GM19240 (cell line): Measurements from ENCODE around the gene REV1.
"Not testable (repeated sequence)": the region's sequence is repeated elsewhere in the genome, so short reads cannot be mapped to it uniquely, and the experiment has no call there.

ENCODE experiments used
- DNase-seq: peaks from one replicate; pipeline ENCODE4 v3.0.0; 2011; ENCODE audit warnings: low spot score; ENCODE audit not compliant: insufficient read length

REV1 gene

GRCh38 chr2:99487906-99488305 is 1.9 kb downstream of the REV1 start:
- no peak for DNase-seq

- DNase-seq = no peak
These were observed 4.0 kb downstream of the REV1 start for GRCh38 chr2:99485824-99486223.

GRCh38 chr2:99485411-99485810 is 4.4 kb downstream of the REV1 start:
- no peak for DNase-seq

- DNase-seq = no peak
These were observed 5.6 kb downstream of the REV1 start for GRCh38 chr2:99484205-99484604.

- DNase-seq = no peak
These were observed 7.9 kb downstream of the REV1 start for GRCh38 chr2:99481941-99482340.

- DNase-seq = no peak
These were observed 8.3 kb downstream of the REV1 start for GRCh38 chr2:99481527-99481926.

GRCh38 chr2:99480390-99480789 is 9.4 kb downstream of the REV1 start:
- no peak for DNase-seq

GRCh38 chr2:99478632-99479031 is 11.2 kb downstream of the REV1 start:
- no peak for DNase-seq

GRCh38 chr2:99477054-99477453 is 12.8 kb downstream of the REV1 start:
- DNase-seq = no peak

- no peak for DNase-seq
These were observed 13.2 kb downstream of the REV1 start for GRCh38 chr2:99476629-99477028.

- DNase-seq = not testable (repeated sequence)
These were observed 14.7 kb downstream of the REV1 start for GRCh38 chr2:99475095-99475494.

GRCh38 chr2:99473518-99474083 is 16.2 kb downstream of the REV1 start:
- DNase-seq = no peak

GRCh38 chr2:99472600-99472960 is 17.2 kb downstream of the REV1 start:
- DNase-seq = no peak

- DNase-seq = no peak
These were observed 17.9 kb downstream of the REV1 start for GRCh38 chr2:99471654-99472599.

- DNase-seq = no peak
These were observed 18.9 kb downstream of the REV1 start for GRCh38 chr2:99470957-99471356.

GRCh38 chr2:99470459-99470858 is 19.4 kb downstream of the REV1 start:
- not testable (repeated sequence) for DNase-seq

- DNase-seq = no peak
These were observed 20.4 kb downstream of the REV1 start for GRCh38 chr2:99469394-99469793.

- DNase-seq = no peak
These were observed 21.7 kb downstream of the REV1 start for GRCh38 chr2:99468155-99468554.

GRCh38 chr2:99467390-99467789 is 22.4 kb downstream of the REV1 start:
- DNase-seq = no peak

GRCh38 chr2:99461828-99462483 is 27.9 kb downstream of the REV1 start:
- DNase-seq = no peak

GRCh38 chr2:99458529-99458928 is 31.3 kb downstream of the REV1 start:
- no peak for DNase-seq

GRCh38 chr2:99451686-99452085 is 38.1 kb downstream of the REV1 start:
- DNase-seq = no peak
